ENCODE measurements around the gene EEPD1.
"Not testable (repeated sequence)": the region's sequence is repeated elsewhere in the genome, so short reads cannot be mapped to it uniquely, and the experiment has no call there.

The EEPD1 gene

GRCh38 chr7:36152756-36153570 lies at the start of gene EEPD1:
TSS of gene EEPD1 (plus strand) at chr7:36153254. CDS start at chr7:36154325, 1,071 bp downstream.
- peak; percentile 97 for ATAC-seq
- H3K27me3 Mint-ChIP-seq = peaks cover 24% of the 10 kb centered on the region
- no peaks in the 10 kb centered on the region for H3K9me3 Mint-ChIP-seq
- H3K4me1 Mint-ChIP-seq = peaks cover 9% of the 10 kb centered on the region
- H3K27ac Mint-ChIP-seq = no peak within 1 kb of the TSS
- H3K36me3 Mint-ChIP-seq = no peaks in the 10 kb centered on the region
- H3K4me3 Mint-ChIP-seq = peak within 1 kb of the TSS; percentile 78

- Mint-ChIP-seq H3K36me3 (peaks cover 7% of the 10 kb centered on the region), H3K4me1 (peaks cover under 1% of the 10 kb centered on the region), H3K4me3 (no peak overlapping the region), H3K27ac (no peak overlapping the region), H3K27me3 (peaks cover 29% of the 10 kb centered on the region), H3K9me3 (peaks cover 9% of the 10 kb centered on the region)
- no peak for ATAC-seq
Measured at GRCh38 chr7:36103837-36104561, 49.1 kb upstream of the EEPD1 start.

- peaks cover 40% of the 10 kb centered on the region for H3K27me3 Mint-ChIP-seq
- not testable (repeated sequence) for ATAC-seq, H3K27ac Mint-ChIP-seq, H3K9me3 Mint-ChIP-seq, H3K36me3 Mint-ChIP-seq, H3K4me3 Mint-ChIP-seq, H3K4me1 Mint-ChIP-seq
Measured at GRCh38 chr7:36106972-36107908, 45.8 kb upstream of the EEPD1 start.

- peaks cover 48% of the 10 kb centered on the region for H3K27me3 Mint-ChIP-seq
- no peak for ATAC-seq
- no peaks in the 10 kb centered on the region for H3K9me3 Mint-ChIP-seq
- H3K27ac Mint-ChIP-seq = no peak overlapping the region
- no peaks in the 10 kb centered on the region for H3K36me3 Mint-ChIP-seq
- H3K4me1 Mint-ChIP-seq = peaks cover 5% of the 10 kb centered on the region
- H3K4me3 Mint-ChIP-seq = no peak overlapping the region
Measured at GRCh38 chr7:36107926-36108631, 45.0 kb upstream of the EEPD1 start.

- ATAC-seq = peak; percentile 48
- H3K27me3 Mint-ChIP-seq = peaks cover 48% of the 10 kb centered on the region
- H3K36me3 Mint-ChIP-seq = no peaks in the 10 kb centered on the region
- no peak overlapping the region for H3K27ac Mint-ChIP-seq
- H3K4me3 Mint-ChIP-seq = no peak overlapping the region
- H3K9me3 Mint-ChIP-seq = no peaks in the 10 kb centered on the region
- H3K4me1 Mint-ChIP-seq = peaks cover 5% of the 10 kb centered on the region
Measured at GRCh38 chr7:36109013-36109627, 43.9 kb upstream of the EEPD1 start.

GRCh38 chr7:36110584-36110983 lies 42.5 kb upstream of the EEPD1 start:
- no peak for ATAC-seq
- H3K36me3 Mint-ChIP-seq = no peaks in the 10 kb centered on the region
- H3K4me3 Mint-ChIP-seq = no peak overlapping the region
- peaks cover 48% of the 10 kb centered on the region for H3K27me3 Mint-ChIP-seq
- H3K9me3 Mint-ChIP-seq = no peaks in the 10 kb centered on the region
- H3K27ac Mint-ChIP-seq = no peak overlapping the region
- H3K4me1 Mint-ChIP-seq = peaks cover 16% of the 10 kb centered on the region

- Mint-ChIP-seq H3K4me1 (peaks cover 28% of the 10 kb centered on the region), H3K27me3 (peaks cover 57% of the 10 kb centered on the region), H3K4me3 (no peak overlapping the region), H3K9me3 (no peaks in the 10 kb centered on the region), H3K27ac (no peak overlapping the region), H3K36me3 (no peaks in the 10 kb centered on the region)
- ATAC-seq = no peak
Measured at GRCh38 chr7:36112969-36113368, 40.1 kb upstream of the EEPD1 start.

GRCh38 chr7:36114355-36114754 lies 38.7 kb upstream of the EEPD1 start:
- Mint-ChIP-seq H3K36me3 (no peaks in the 10 kb centered on the region), H3K27me3 (peaks cover 51% of the 10 kb centered on the region), H3K4me3 (no peak overlapping the region), H3K4me1 (peaks cover 23% of the 10 kb centered on the region), H3K27ac (no peak overlapping the region), H3K9me3 (no peaks in the 10 kb centered on the region)
- no peak for ATAC-seq

GRCh38 chr7:36115448-36116321 lies 37.4 kb upstream of the EEPD1 start:
- no peak overlapping the region for H3K4me3 Mint-ChIP-seq
- peak; percentile 98 for ATAC-seq
- H3K27ac Mint-ChIP-seq = no peak overlapping the region
- H3K4me1 Mint-ChIP-seq = peaks cover 23% of the 10 kb centered on the region
- H3K27me3 Mint-ChIP-seq = peaks cover 50% of the 10 kb centered on the region
- H3K9me3 Mint-ChIP-seq = no peaks in the 10 kb centered on the region
- H3K36me3 Mint-ChIP-seq = no peaks in the 10 kb centered on the region

GRCh38 chr7:36116347-36117202 lies 36.5 kb upstream of the EEPD1 start:
- Mint-ChIP-seq H3K36me3 (no peaks in the 10 kb centered on the region), H3K4me3 (no peak overlapping the region), H3K9me3 (peaks cover 2% of the 10 kb centered on the region), H3K4me1 (peaks cover 23% of the 10 kb centered on the region), H3K27ac (no peak overlapping the region), H3K27me3 (peaks cover 50% of the 10 kb centered on the region)
- ATAC-seq = no peak

- Mint-ChIP-seq H3K4me3 (no peak overlapping the region), H3K36me3 (peaks cover 6% of the 10 kb centered on the region), H3K9me3 (peaks cover 6% of the 10 kb centered on the region), H3K4me1 (peaks cover 23% of the 10 kb centered on the region), H3K27ac (no peak overlapping the region), H3K27me3 (peaks cover 54% of the 10 kb centered on the region)
- no peak for ATAC-seq
Measured at GRCh38 chr7:36117203-36117840, 35.7 kb upstream of the EEPD1 start.

- no peak for ATAC-seq
- peaks cover 6% of the 10 kb centered on the region for H3K36me3 Mint-ChIP-seq
- peaks cover 23% of the 10 kb centered on the region for H3K4me1 Mint-ChIP-seq
- no peak overlapping the region for H3K4me3 Mint-ChIP-seq
- H3K27ac Mint-ChIP-seq = no peak overlapping the region
- H3K9me3 Mint-ChIP-seq = peaks cover 12% of the 10 kb centered on the region
- peaks cover 52% of the 10 kb centered on the region for H3K27me3 Mint-ChIP-seq
Measured at GRCh38 chr7:36118344-36118743, 34.7 kb upstream of the EEPD1 start.
